Epithelial cell of proximal tubule (primary cell): Measurements from ENCODE around the gene MARS1. TPM values are rescaled to one million over a fixed set of nuclear protein-coding genes. Genes with fewer than 3 reads are reported as not detected.

Experiments used
- DNase-seq: peaks from one replicate; pipeline ENCODE4 v3.0.0-alpha.2; 2011; ENCODE audit warnings: low read depth
- H3K4me3 ChIP-seq: 2 replicates; pipeline ENCODE4 v1.5.1; 2011; ENCODE audit warnings: low read depth, mild to moderate bottlenecking, low read length
- CTCF ChIP-seq: conservative IDR thresholded peaks from 2 replicates; pipeline ENCODE4 v1.5.1; 2012; ENCODE audit warnings: low read depth, mild to moderate bottlenecking, low read length
- total RNA-seq: library from RNA; depleted of rRNA; stranded (reverse); fragments of >200 nt; gene quantifications from 2 replicates; pipeline ENCODE4 v1.2.3, GENCODE V29; 2015

MARS1 gene
- total RNA-seq, 1 donor from 2014 or later, result 107 TPM

GRCh38 chr12:57522887-57523705 is 35.2 kb downstream of the MARS1 start:
- TF ChIP-seq CTCF, result peak; percentile 11
- DNase-seq, result no peak

GRCh38 chr12:57523706-57524614 is 36.1 kb downstream of the MARS1 start:
- TF ChIP-seq CTCF, result no peak
- DNase-seq, result no peak
- peak overlapping the region; percentile 72 for H3K4me3 ChIP-seq

More at GRCh38 chr12:57522887-57523705, 35.2 kb downstream of the MARS1 start:
- H3K4me3 ChIP-seq, result peak overlapping the region; percentile 72

- no peak for TF ChIP-seq CTCF
- no peak for DNase-seq
- no peak overlapping the region for H3K4me3 ChIP-seq
These were observed 37.1 kb downstream of the MARS1 start for GRCh38 chr12:57524814-57525614.

- no peak for TF ChIP-seq CTCF
- H3K4me3 ChIP-seq, result no peak overlapping the region
- no peak for DNase-seq
These were observed 37.9 kb downstream of the MARS1 start for GRCh38 chr12:57525615-57526383.

GRCh38 chr12:57526477-57527126 is 38.7 kb downstream of the MARS1 start:
- no peak overlapping the region for H3K4me3 ChIP-seq
- no peak for DNase-seq
- TF ChIP-seq CTCF, result no peak
